ENCODE measurements around the gene SLC22A5.

GRCh38 chr5:132436936-132437335 is 67.4 kb downstream of the SLC22A5 start:
- TF ChIP-seq EZH2phosphoT487 (IDR thresholded peaks at IDR 0.05; ENCODE audit: low read length) (no peak), CTCF (IDR thresholded peaks at IDR 0.05; ENCODE audit: low read length) (no peak), EZH2 (optimal IDR thresholded peaks at IDR 0.05; ENCODE audit: low read depth, low read length) (no peak)

Data from MM.1S (cell line).